Raji (cell line): Measurements from ENCODE around the gene LTBP1.

Experiments used
- POLR2A ChIP-seq: IDR thresholded peaks from 2 replicates; pipeline ENCODE4 v1.6.1; 2011; ENCODE audit warnings: low read depth, low read length, control low read depth; ENCODE audit not compliant: insufficient read depth

Gene LTBP1

DNA sequence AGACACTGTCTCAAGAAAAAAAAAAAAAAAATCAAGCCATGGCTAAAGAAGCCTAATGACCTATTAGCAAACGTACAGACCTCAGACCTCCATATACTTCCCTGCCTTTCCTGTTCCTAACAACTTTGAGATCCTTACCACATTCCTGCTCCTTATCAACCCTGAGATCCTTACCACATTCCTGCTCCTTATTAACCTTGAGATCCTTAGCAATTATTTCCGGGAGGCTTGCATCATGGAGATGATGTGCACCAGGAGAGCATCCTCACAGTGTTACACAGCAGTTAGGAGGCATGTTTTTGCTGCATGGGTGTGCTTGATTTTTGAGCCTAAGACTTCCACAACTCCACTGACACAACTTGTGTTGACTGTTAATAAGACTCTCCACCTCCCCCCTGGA is 475.1 kb downstream of the LTBP1 start:
- no peak for TF ChIP-seq POLR2A

- no peak for TF ChIP-seq POLR2A
These were observed 478.4 kb downstream of the LTBP1 start for GRCh38 chr2:33425161-33425560.

DNA sequence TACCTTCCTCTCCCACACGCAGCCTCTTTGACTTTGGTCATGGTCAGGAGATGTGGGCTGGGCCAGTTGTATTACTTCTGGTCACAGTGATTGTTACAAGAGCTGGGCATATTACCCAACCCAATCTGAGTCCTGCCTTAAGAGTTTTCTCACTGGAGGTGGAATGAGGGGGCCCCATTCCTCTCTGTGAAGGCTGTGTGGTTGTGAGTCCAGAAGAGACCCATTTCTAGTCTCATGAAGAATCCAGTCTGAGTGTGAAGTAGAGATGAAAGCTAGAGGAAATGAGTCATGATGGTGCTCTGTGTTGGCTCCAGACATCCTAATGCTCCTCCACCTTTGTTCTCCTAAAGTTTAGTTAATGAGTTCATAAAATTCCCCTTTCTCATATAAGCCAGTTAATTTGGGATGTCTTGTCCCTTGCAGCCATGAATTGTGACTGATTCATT is 478.9 kb downstream of the LTBP1 start:
- no peak for TF ChIP-seq POLR2A

DNA sequence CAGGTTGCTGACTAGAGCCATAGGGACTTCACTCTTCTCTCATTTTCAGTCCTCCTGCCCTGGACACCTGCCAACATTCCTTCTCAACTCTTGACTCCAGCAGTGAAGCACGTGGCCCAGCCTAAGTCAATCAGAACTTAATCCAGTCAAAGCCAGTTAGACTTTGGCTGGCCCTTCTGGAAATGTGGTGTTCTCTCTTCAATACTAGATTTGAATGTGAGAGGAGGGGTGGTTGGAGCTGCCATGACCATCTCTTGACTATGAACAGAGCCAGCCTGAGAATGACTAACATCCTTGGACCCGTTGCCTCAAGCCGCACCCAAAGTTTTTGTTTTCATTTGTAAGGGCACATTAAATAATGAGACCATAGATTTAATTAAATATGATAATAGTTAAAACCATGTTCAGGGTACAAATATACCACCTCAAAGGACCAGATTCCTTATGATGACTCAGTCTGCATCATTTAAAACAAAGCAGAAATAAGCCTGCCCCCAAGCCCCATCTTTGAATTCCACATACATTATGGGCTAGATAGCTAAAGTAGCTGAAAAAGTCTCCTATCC is 480.0 kb downstream of the LTBP1 start:
- no peak for TF ChIP-seq POLR2A

GRCh38 chr2:33430077-33430476 is 483.3 kb downstream of the LTBP1 start:
- TF ChIP-seq POLR2A: no peak

DNA sequence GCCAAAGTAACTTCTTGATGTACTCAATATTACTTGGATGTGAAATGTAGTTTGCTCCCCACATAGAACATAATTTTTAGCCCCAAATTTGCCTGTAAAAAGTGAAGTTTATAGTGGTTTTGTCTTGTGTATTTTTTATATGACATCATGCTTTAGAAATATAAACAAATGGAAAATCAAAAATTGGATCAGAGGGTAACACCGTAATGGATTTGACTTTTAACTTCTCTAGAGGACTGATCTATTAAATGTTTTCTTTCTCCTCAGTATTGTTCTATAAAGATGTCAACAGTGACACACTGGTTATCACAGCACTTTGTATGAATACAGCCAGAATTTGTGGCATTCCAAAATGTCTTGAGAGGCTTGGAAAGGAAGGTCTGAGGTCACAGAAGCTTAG is 484.1 kb downstream of the LTBP1 start:
- TF ChIP-seq POLR2A: no peak

- no peak for TF ChIP-seq POLR2A
These were observed 486.1 kb downstream of the LTBP1 start for GRCh38 chr2:33432871-33433270.

GRCh38 chr2:33433279-33434235 is 486.8 kb downstream of the LTBP1 start:
- no peak for TF ChIP-seq POLR2A

DNA sequence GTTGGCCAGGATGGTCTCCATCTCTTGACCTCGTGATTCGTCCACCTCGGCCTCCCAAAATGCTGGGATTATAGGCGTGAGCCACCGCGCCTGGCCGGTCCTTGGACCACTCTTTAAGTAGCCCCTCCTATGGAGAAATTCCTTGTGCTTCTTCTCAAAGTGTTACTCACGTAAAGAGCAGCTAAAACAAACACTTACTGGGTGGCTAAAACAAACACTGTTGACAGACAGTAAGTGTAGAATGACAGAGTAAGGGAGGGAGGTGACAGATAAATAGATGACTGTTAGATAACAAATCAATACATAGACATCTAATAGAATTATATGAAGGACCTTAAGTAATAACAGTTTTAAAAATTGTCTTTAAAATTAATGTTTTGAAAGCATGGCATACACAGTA is 488.8 kb downstream of the LTBP1 start:
- no peak for TF ChIP-seq POLR2A

DNA sequence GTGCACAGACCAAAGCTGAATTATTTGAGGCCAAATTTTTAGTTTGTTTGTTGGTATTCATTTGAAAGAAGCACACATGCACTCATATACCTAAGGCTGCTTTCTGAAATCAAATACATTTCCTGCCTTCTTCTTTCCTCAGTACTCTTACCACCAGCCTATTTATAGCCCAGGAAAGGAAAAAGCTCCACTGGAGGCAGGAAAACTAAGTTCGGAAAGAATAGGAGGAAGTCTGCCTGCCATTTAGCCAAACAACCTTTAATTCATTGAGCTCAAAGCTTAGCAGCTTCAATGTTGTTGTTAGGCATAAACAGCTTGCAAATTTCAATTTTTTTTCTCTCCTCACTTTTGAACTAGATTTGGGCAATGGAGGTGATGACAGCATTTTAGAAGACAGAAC is 489.3 kb downstream of the LTBP1 start:
- no peak for TF ChIP-seq POLR2A

- TF ChIP-seq POLR2A: no peak
These were observed 490.5 kb downstream of the LTBP1 start for GRCh38 chr2:33437297-33437696.

DNA sequence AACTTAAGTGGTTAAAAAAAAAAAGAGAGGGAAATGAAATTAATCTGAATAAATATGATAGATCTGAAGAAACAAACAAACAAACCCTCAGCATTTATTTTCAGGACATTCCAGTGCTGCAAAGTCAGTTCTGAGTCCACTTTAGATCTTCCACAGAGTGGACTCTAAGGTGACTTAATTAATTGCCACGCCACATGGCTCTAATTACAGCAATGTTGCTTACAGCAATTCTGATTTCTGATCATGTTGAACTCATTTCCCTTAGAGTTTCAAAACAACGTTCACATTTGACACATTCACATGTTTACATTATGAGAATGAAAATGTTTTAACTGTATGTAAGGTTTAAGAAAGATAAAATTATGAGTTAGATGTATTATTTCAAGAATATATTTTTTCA is 491.1 kb downstream of the LTBP1 start:
- no peak for TF ChIP-seq POLR2A

GRCh38 chr2:33441235-33441810 is 494.6 kb downstream of the LTBP1 start:
- no peak for TF ChIP-seq POLR2A

DNA sequence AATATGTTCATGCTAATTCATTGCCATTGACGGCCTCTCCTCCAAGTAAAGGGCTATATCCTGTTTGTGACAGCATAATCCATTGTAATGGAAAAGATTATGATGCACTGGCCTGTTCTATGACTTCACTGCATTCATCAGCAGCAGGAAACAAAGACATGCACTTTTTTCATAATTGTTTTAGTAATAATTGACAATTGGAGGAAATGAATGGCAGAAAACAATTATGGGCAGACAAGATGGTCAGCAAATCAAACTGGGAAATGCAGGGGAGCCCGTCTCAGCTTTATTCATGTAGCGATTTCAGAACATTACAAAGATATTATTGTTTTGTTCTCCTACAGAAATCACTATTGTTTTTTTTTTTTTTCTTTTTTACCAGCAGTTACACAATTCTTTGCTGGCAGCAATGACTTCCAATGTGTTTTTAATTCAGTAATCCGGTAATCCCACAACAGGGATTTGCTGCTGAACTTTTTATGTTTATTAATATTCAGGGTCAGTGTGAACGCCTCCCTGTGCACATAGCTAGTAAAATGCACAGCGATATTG is 495.9 kb downstream of the LTBP1 start:
- TF ChIP-seq POLR2A: no peak

DNA sequence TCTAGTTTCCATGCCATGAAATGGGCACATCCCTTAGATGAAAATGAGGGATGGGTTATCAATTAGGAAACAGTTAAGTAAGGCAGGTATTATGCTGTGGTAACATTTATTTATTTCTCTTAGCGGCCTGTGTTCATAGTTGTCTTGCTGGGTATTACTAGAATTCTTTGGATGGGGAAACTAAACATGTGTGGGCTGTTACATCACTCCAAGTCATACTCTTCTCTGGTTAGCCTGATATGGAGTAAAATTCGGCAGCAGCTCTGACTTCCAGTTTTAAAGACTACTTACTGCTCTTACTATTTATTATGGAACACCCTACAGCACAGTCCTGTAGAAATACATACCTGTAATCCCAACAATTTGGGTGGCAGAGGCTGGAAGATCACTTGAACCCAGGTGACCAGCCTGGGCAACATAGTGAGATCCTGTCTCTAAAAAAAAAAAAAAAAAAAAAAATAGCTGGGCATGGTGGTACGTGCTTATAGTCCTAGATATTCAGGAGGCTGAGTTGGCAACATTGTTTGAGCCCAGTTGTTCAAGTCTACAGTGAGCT is 496.6 kb downstream of the LTBP1 start:
- TF ChIP-seq POLR2A: no peak
